Liver (tissue), 3 donors: ENCODE data around the gene STEAP3.

Experiments used
- HNF4A ChIP-seq, 2 donors: conservative IDR thresholded peaks; 2 replicates each; pipeline ENCODE4 v1.6.1; 2016; ENCODE audit warnings: antibody characterized with exemption in 2 of 2, mild to moderate bottlenecking in 2 of 2
- JUND ChIP-seq, 2 donors: IDR thresholded peaks; 2 replicates each; pipeline ENCODE4 v1.6.1; 2016; ENCODE audit warnings: antibody characterized with exemption in 2 of 2
- SP1 ChIP-seq: IDR thresholded peaks from 2 replicates; pipeline ENCODE4 v1.6.1; 2018; ENCODE audit warnings: antibody characterized with exemption, mild to moderate bottlenecking
- TAF1 ChIP-seq: conservative IDR thresholded peaks from 2 replicates; pipeline ENCODE4 v1.6.1; 2016; ENCODE audit warnings: antibody characterized with exemption, mild to moderate bottlenecking
- YY1 ChIP-seq: IDR thresholded peaks from 2 replicates; pipeline ENCODE4 v1.6.1; 2016; ENCODE audit warnings: antibody characterized with exemption, mild to moderate bottlenecking
- TF ChIP-seq, protein P1 (sequence below): IDR thresholded peaks from 2 replicates; pipeline ENCODE4 v1.6.1; 2016; ENCODE audit warnings: antibody characterized with exemption, mild to moderate bottlenecking
- TF ChIP-seq, protein P2 (sequence below): fragments of 150-350 bp; IDR thresholded peaks from 2 replicates; pipeline ENCODE4 v1.5.1; 2017; ENCODE audit warnings: improper control_type of control experiment, low read depth, low read length; ENCODE audit not compliant: missing input control
- TF ChIP-seq, protein P3 (sequence below): IDR thresholded peaks from 2 replicates; pipeline ENCODE4 v1.6.1; 2016; ENCODE audit warnings: antibody characterized with exemption
- TF ChIP-seq, protein P4 (sequence below): IDR thresholded peaks from 2 replicates; pipeline ENCODE4 v1.6.1; 2016; ENCODE audit warnings: antibody characterized with exemption
- donor health status: healthy.
- donor health status: healthy.

GRCh38 chr2:119266091-119266589, 42.5 kb downstream of the STEAP3 start:
- TF ChIP-seq, protein P1, sequence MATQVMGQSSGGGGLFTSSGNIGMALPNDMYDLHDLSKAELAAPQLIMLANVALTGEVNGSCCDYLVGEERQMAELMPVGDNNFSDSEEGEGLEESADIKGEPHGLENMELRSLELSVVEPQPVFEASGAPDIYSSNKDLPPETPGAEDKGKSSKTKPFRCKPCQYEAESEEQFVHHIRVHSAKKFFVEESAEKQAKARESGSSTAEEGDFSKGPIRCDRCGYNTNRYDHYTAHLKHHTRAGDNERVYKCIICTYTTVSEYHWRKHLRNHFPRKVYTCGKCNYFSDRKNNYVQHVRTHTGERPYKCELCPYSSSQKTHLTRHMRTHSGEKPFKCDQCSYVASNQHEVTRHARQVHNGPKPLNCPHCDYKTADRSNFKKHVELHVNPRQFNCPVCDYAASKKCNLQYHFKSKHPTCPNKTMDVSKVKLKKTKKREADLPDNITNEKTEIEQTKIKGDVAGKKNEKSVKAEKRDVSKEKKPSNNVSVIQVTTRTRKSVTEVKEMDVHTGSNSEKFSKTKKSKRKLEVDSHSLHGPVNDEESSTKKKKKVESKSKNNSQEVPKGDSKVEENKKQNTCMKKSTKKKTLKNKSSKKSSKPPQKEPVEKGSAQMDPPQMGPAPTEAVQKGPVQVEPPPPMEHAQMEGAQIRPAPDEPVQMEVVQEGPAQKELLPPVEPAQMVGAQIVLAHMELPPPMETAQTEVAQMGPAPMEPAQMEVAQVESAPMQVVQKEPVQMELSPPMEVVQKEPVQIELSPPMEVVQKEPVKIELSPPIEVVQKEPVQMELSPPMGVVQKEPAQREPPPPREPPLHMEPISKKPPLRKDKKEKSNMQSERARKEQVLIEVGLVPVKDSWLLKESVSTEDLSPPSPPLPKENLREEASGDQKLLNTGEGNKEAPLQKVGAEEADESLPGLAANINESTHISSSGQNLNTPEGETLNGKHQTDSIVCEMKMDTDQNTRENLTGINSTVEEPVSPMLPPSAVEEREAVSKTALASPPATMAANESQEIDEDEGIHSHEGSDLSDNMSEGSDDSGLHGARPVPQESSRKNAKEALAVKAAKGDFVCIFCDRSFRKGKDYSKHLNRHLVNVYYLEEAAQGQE = no peak
- TF ChIP-seq, protein P2, sequence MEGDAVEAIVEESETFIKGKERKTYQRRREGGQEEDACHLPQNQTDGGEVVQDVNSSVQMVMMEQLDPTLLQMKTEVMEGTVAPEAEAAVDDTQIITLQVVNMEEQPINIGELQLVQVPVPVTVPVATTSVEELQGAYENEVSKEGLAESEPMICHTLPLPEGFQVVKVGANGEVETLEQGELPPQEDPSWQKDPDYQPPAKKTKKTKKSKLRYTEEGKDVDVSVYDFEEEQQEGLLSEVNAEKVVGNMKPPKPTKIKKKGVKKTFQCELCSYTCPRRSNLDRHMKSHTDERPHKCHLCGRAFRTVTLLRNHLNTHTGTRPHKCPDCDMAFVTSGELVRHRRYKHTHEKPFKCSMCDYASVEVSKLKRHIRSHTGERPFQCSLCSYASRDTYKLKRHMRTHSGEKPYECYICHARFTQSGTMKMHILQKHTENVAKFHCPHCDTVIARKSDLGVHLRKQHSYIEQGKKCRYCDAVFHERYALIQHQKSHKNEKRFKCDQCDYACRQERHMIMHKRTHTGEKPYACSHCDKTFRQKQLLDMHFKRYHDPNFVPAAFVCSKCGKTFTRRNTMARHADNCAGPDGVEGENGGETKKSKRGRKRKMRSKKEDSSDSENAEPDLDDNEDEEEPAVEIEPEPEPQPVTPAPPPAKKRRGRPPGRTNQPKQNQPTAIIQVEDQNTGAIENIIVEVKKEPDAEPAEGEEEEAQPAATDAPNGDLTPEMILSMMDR = no peak
- TF ChIP-seq JUND (IDR thresholded peaks at IDR 0.05) (no peak), TAF1 (no peak), SP1 (no peak), HNF4A (conservative IDR thresholded peaks at IDR 0.05) (no peak), YY1 (no peak)
- TF ChIP-seq, protein P3, sequence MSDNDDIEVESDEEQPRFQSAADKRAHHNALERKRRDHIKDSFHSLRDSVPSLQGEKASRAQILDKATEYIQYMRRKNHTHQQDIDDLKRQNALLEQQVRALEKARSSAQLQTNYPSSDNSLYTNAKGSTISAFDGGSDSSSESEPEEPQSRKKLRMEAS = no peak
- TF ChIP-seq, protein P4, sequence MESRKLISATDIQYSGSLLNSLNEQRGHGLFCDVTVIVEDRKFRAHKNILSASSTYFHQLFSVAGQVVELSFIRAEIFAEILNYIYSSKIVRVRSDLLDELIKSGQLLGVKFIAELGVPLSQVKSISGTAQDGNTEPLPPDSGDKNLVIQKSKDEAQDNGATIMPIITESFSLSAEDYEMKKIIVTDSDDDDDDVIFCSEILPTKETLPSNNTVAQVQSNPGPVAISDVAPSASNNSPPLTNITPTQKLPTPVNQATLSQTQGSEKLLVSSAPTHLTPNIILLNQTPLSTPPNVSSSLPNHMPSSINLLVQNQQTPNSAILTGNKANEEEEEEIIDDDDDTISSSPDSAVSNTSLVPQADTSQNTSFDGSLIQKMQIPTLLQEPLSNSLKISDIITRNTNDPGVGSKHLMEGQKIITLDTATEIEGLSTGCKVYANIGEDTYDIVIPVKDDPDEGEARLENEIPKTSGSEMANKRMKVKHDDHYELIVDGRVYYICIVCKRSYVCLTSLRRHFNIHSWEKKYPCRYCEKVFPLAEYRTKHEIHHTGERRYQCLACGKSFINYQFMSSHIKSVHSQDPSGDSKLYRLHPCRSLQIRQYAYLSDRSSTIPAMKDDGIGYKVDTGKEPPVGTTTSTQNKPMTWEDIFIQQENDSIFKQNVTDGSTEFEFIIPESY = no peak
